Nephron progenitor cell (in vitro differentiated cells): Measurements from ENCODE around the gene FKBP1B.
A peak's percentile ranks its signal among the peaks of the same experiment; 100 is the strongest.

Experiments used
- DNase-seq: peaks from one replicate; pipeline ENCODE4 v3.0.0; 2021
- H3K27ac Mint-ChIP-seq: 2 replicates; pipeline ENCODE4 v1.8.0; 2021; ENCODE audit warnings: mild to moderate bottlenecking, moderate library complexity, mixed read lengths
- H3K27me3 Mint-ChIP-seq: 2 replicates; pipeline ENCODE4 v1.8.0; 2021; ENCODE audit warnings: mild to moderate bottlenecking, low read depth, mixed read lengths; ENCODE audit not compliant: poor library complexity
- H3K36me3 Mint-ChIP-seq: 2 replicates; pipeline ENCODE4 v1.8.0; 2021; ENCODE audit warnings: low read depth, mixed read lengths
- H3K4me1 Mint-ChIP-seq: 2 replicates; pipeline ENCODE4 v1.8.0; 2021; ENCODE audit warnings: mixed read lengths
- H3K4me3 Mint-ChIP-seq: 2 replicates; pipeline ENCODE4 v1.8.0; 2021; ENCODE audit warnings: mild to moderate bottlenecking, moderate library complexity, mixed read lengths
- H3K9me3 Mint-ChIP-seq: 2 replicates; pipeline ENCODE4 v1.8.0; 2021; ENCODE audit warnings: mild to moderate bottlenecking, moderate library complexity, mixed read lengths
- CTCF ChIP-seq: fragments of 200-600 bp; sonication (generic); IDR thresholded peaks from 2 replicates; pipeline ENCODE4 v1.5.0; 2021; ENCODE audit warnings: antibody characterized with exemption

Gene FKBP1B

GRCh38 chr2:24072259-24072658, 22.7 kb downstream of the FKBP1B start:
- H3K9me3 Mint-ChIP-seq, result no peaks in the 10 kb centered on the region
- peaks cover under 1% of the 10 kb centered on the region for H3K27me3 Mint-ChIP-seq
- peaks cover 53% of the 10 kb centered on the region for H3K36me3 Mint-ChIP-seq
- no peak for DNase-seq
- no peak for TF ChIP-seq CTCF
- H3K4me1 Mint-ChIP-seq, result peaks cover 19% of the 10 kb centered on the region
- no peak overlapping the region for H3K4me3 Mint-ChIP-seq
- H3K27ac Mint-ChIP-seq, result no peak overlapping the region

- H3K36me3 Mint-ChIP-seq, result peaks cover 40% of the 10 kb centered on the region
- DNase-seq, result no peak
- no peak for TF ChIP-seq CTCF
- no peaks in the 10 kb centered on the region for H3K9me3 Mint-ChIP-seq
- H3K4me1 Mint-ChIP-seq, result peaks cover 28% of the 10 kb centered on the region
- peaks cover 6% of the 10 kb centered on the region for H3K27me3 Mint-ChIP-seq
- H3K27ac Mint-ChIP-seq, result no peak overlapping the region
- H3K4me3 Mint-ChIP-seq, result peak overlapping the region; percentile 43
Measured at GRCh38 chr2:24073816-24074215, 24.3 kb downstream of the FKBP1B start.

GRCh38 chr2:24075259-24075658, 25.7 kb downstream of the FKBP1B start:
- peaks cover 28% of the 10 kb centered on the region for H3K4me1 Mint-ChIP-seq

GRCh38 chr2:24075915-24076848, 26.6 kb downstream of the FKBP1B start, which contains the start of gene SF3B6:
SF3B6 (minus strand) TSS chr2:24076326; CDS start chr2:24076229, 97 bp downstream.
- peak within 1 kb of the TSS; percentile 99 for H3K27ac Mint-ChIP-seq
- H3K4me1 Mint-ChIP-seq, result peaks cover 28% of the 10 kb centered on the region
- DNase-seq, result peak; percentile 98
- H3K27me3 Mint-ChIP-seq, result peaks cover 6% of the 10 kb centered on the region
- peak within 1 kb of the TSS; percentile 99 for H3K4me3 Mint-ChIP-seq
- peaks cover 42% of the 10 kb centered on the region for H3K36me3 Mint-ChIP-seq
- no peak for TF ChIP-seq CTCF
- no peaks in the 10 kb centered on the region for H3K9me3 Mint-ChIP-seq

More at GRCh38 chr2:24075259-24075658, 25.7 kb downstream of the FKBP1B start:
- no peak for DNase-seq
- no peak for TF ChIP-seq CTCF
- peaks cover 37% of the 10 kb centered on the region for H3K36me3 Mint-ChIP-seq
- H3K9me3 Mint-ChIP-seq, result no peaks in the 10 kb centered on the region
- peak overlapping the region; percentile 44 for H3K27ac Mint-ChIP-seq
- peak overlapping the region; percentile 99 for H3K4me3 Mint-ChIP-seq
- H3K27me3 Mint-ChIP-seq, result peaks cover 6% of the 10 kb centered on the region

- peak overlapping the region; percentile 81 for H3K27ac Mint-ChIP-seq
- H3K4me1 Mint-ChIP-seq, result peaks cover 28% of the 10 kb centered on the region
- peaks cover 6% of the 10 kb centered on the region for H3K27me3 Mint-ChIP-seq
- no peak for TF ChIP-seq CTCF
- H3K4me3 Mint-ChIP-seq, result peak overlapping the region; percentile 99
- peak; percentile 31 for DNase-seq
- peaks cover 48% of the 10 kb centered on the region for H3K36me3 Mint-ChIP-seq
- no peaks in the 10 kb centered on the region for H3K9me3 Mint-ChIP-seq
Measured at GRCh38 chr2:24076849-24077534, 27.5 kb downstream of the FKBP1B start.
